Suprapubic skin (tissue), 4 donors: Measurements from ENCODE around the gene CDH13. TPM values are rescaled to one million over a fixed set of nuclear protein-coding genes. Genes with fewer than 3 reads are reported as not detected.

ENCODE experiments used
- DNase-seq, 2 donors: peaks; one replicate each; pipeline ENCODE4 v3.0.0-alpha.2; 2019; ENCODE audit warnings: low spot score in 2 of 2
- H3K27ac ChIP-seq: fragments of 200-600 bp; sonication (generic); one replicate; pipeline ENCODE4 v1.5.1; 2019
- H3K27me3 ChIP-seq: fragments of 200-600 bp; sonication (generic); one replicate; pipeline ENCODE4 v1.5.1; 2019
- H3K36me3 ChIP-seq: fragments of 200-600 bp; sonication (generic); one replicate; pipeline ENCODE4 v1.5.1; 2019
- H3K4me1 ChIP-seq: fragments of 200-600 bp; sonication (generic); one replicate; pipeline ENCODE4 v1.5.1; 2019
- H3K4me3 ChIP-seq: fragments of 200-600 bp; sonication (generic); one replicate; pipeline ENCODE4 v1.5.1; 2019; ENCODE audit warnings: mild to moderate bottlenecking
- H3K9me3 ChIP-seq: fragments of 200-600 bp; sonication (generic); one replicate; pipeline ENCODE4 v1.5.1; 2019
- CTCF ChIP-seq, 2 donors: fragments of 200-600 bp in 1 of 2; fragments of 450-650 bp in 1 of 2; sonication (generic) in 1 of 2; IDR thresholded peaks; one replicate each; pipeline ENCODE4 v1.5.1; 2016 to 2019; ENCODE audit warnings: antibody characterized with exemption in 2 of 2, mild to moderate bottlenecking in 1 of 2, moderate library complexity in 1 of 2
- EP300 ChIP-seq: sonication (generic); formaldehyde crosslinking; IDR thresholded peaks from one replicate; pipeline ENCODE4 v1.6.1; 2017; ENCODE audit warnings: antibody characterized with exemption
- POLR2A ChIP-seq, 2 donors: fragments of 450-650 bp; IDR thresholded peaks; one replicate each; pipeline ENCODE4 v1.6.1; 2017; ENCODE audit warnings: antibody characterized with exemption in 2 of 2, mild to moderate bottlenecking in 2 of 2, moderate library complexity in 2 of 2
- POLR2AphosphoS5 ChIP-seq, 3 donors: sonication (generic); formaldehyde crosslinking; IDR thresholded peaks; one replicate each; pipeline ENCODE4 v1.6.1; 2017; ENCODE audit warnings: antibody characterized with exemption in 3 of 3
- WGBS: methylation state at CpG from one replicate; pipeline ENCODE4 v1.1.5; 2018; 5-methylcytosine and 5-hydroxymethylcytosine counted together
- total RNA-seq, 4 donors: library from RNA; depleted of rRNA; stranded (reverse); fragments of >200 nt; gene quantifications; one replicate each; pipeline ENCODE4 v1.1.0, GENCODE V29; 2016

CDH13 gene
- total RNA-seq, 4 donors from 2014 or later: 90.4 to 176 (median 139) TPM

- H3K4me1 ChIP-seq: no peaks in the 10 kb centered on the region
- H3K4me3 ChIP-seq: no peak overlapping the region
- H3K36me3 ChIP-seq: no peaks in the 10 kb centered on the region
- WGBS: 85% methylated on average over 4 of the region's 4 CpGs
- DNase-seq: no peak
- no peak overlapping the region for H3K27ac ChIP-seq
- no peaks in the 10 kb centered on the region for H3K27me3 ChIP-seq
- TF ChIP-seq POLR2AphosphoS5 (IDR thresholded peaks at IDR 0.05) (no peak), EP300 (no peak), POLR2A (IDR thresholded peaks at IDR 0.05) (no peak), CTCF (IDR thresholded peaks at IDR 0.05) (no peak)
- no peaks in the 10 kb centered on the region for H3K9me3 ChIP-seq
Observed at GRCh38 chr16:82884320-82884898, 257.6 kb downstream of the CDH13 start.

GRCh38 chr16:82886146-82886545, 259.4 kb downstream of the CDH13 start:
- Histone ChIP-seq H3K9me3 (no peaks in the 10 kb centered on the region), H3K4me1 (no peaks in the 10 kb centered on the region), H3K27ac (no peak overlapping the region), H3K27me3 (no peaks in the 10 kb centered on the region), H3K4me3 (no peak overlapping the region), H3K36me3 (no peaks in the 10 kb centered on the region)
- DNase-seq: no peak
- 74% methylated on average over 2 of the region's 2 CpGs for WGBS
- TF ChIP-seq POLR2AphosphoS5 (IDR thresholded peaks at IDR 0.05): no peak
- no peak for TF ChIP-seq CTCF (IDR thresholded peaks at IDR 0.05)
- no peak for TF ChIP-seq EP300
- TF ChIP-seq POLR2A (IDR thresholded peaks at IDR 0.05): no peak

GRCh38 chr16:82888591-82889001, 261.8 kb downstream of the CDH13 start:
- H3K4me1 ChIP-seq: peaks cover 4% of the 10 kb centered on the region
- WGBS: 52% methylated on average over 4 of the region's 4 CpGs
- no peak for TF ChIP-seq POLR2AphosphoS5 (IDR thresholded peaks at IDR 0.05)
- no peak for TF ChIP-seq EP300
- TF ChIP-seq CTCF (IDR thresholded peaks at IDR 0.05): no peak
- no peak for TF ChIP-seq POLR2A (IDR thresholded peaks at IDR 0.05)
- DNase-seq: no peak
- no peaks in the 10 kb centered on the region for H3K9me3 ChIP-seq
- no peaks in the 10 kb centered on the region for H3K27me3 ChIP-seq
- H3K27ac ChIP-seq: no peak overlapping the region
- H3K36me3 ChIP-seq: no peaks in the 10 kb centered on the region
- no peak overlapping the region for H3K4me3 ChIP-seq

GRCh38 chr16:82891424-82891823, 264.7 kb downstream of the CDH13 start:
- no peak overlapping the region for H3K27ac ChIP-seq
- no peak overlapping the region for H3K4me3 ChIP-seq
- DNase-seq: no peak
- peaks cover 4% of the 10 kb centered on the region for H3K4me1 ChIP-seq
- H3K9me3 ChIP-seq: no peaks in the 10 kb centered on the region
- no peaks in the 10 kb centered on the region for H3K27me3 ChIP-seq
- no peaks in the 10 kb centered on the region for H3K36me3 ChIP-seq
- WGBS: 91% methylated on average over 3 of the region's 3 CpGs
- TF ChIP-seq CTCF (IDR thresholded peaks at IDR 0.05) (no peak), POLR2A (IDR thresholded peaks at IDR 0.05) (no peak), EP300 (no peak), POLR2AphosphoS5 (IDR thresholded peaks at IDR 0.05) (no peak)

GRCh38 chr16:82891918-82892317, 265.1 kb downstream of the CDH13 start:
- H3K36me3 ChIP-seq: no peaks in the 10 kb centered on the region
- no peak overlapping the region for H3K4me3 ChIP-seq
- no peak for DNase-seq
- no peaks in the 10 kb centered on the region for H3K9me3 ChIP-seq
- no peak for TF ChIP-seq POLR2AphosphoS5 (IDR thresholded peaks at IDR 0.05)
- H3K4me1 ChIP-seq: peaks cover 4% of the 10 kb centered on the region
- WGBS: 56% methylated on average over 3 of the region's 3 CpGs
- H3K27me3 ChIP-seq: no peaks in the 10 kb centered on the region
- no peak overlapping the region for H3K27ac ChIP-seq

- H3K4me1 ChIP-seq: peaks cover 4% of the 10 kb centered on the region
- H3K27me3 ChIP-seq: no peaks in the 10 kb centered on the region
- no peak overlapping the region for H3K27ac ChIP-seq
- WGBS: 82% methylated on average over 2 of the region's 2 CpGs
- no peak for TF ChIP-seq EP300
- TF ChIP-seq POLR2A (IDR thresholded peaks at IDR 0.05): no peak
- TF ChIP-seq CTCF (IDR thresholded peaks at IDR 0.05): no peak
- no peak for TF ChIP-seq POLR2AphosphoS5 (IDR thresholded peaks at IDR 0.05)
- DNase-seq: no peak
- no peaks in the 10 kb centered on the region for H3K36me3 ChIP-seq
- no peaks in the 10 kb centered on the region for H3K9me3 ChIP-seq
- H3K4me3 ChIP-seq: no peak overlapping the region
Observed at GRCh38 chr16:82892324-82892723, 265.6 kb downstream of the CDH13 start.
